ENCODE results near the gene TAF15.

DNA sequence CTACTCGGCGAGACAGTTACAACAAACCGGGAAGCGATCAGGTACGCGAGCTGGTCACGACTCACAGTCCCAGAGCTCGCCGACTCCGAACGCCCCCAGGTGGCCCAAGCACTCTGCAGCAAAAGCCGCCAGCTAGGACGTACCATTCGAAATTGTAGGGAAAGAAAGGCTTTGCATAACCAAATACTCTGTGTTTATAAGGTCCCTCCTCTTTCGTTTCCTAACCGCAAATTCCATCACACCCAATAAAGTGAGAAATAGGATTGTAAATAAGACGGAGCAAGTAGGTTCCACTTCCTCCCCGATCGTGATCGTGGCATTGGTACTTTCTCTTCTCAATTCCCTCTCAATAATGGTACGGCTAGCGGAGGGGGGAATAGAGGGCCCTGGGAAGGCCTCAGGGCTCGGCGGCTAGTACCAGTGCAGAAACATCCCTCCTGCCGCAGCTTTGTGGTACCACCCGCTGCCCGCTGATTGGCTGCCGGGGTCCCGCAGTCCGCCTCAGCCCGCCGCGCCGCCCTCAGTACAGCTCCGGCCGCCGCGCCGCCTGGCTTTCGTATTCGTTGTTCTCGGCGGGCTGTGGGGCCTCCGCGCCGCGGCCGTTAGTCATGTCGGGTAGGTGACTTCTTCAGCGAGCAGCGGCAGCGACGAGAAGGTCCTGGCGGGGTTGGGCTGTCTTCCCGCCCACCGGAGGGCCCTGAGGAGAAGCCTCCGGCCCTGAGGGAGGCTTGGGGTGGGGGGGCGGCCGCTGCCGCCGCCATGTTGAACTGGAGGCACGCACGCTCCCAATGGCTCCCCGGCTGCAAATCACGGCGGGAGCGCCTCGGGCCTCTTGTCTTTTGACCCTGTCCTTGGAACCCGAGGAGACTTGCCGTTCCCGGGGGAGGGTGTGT is at the start of gene TAF15:
- TF ChIP-seq POLR2A (IDR thresholded peaks at IDR 0.05; ENCODE audit: low read depth, low read length) (peak; percentile 93), POLR2AphosphoS5 (IDR thresholded peaks at IDR 0.05; ENCODE audit: low read depth, low read length) (peak; percentile 94), SPI1 (IDR thresholded peaks at IDR 0.05; ENCODE audit: low read depth, low read length) (peak; percentile 89), POU2F2 (IDR thresholded peaks at IDR 0.05; ENCODE audit: low read depth, low read length) (peak; percentile 79; the same call in 1 of the 2 replicates), TAF1 (IDR thresholded peaks at IDR 0.05; ENCODE audit: low read depth, low read length) (peak; percentile 95), PAX5 (IDR thresholded peaks at IDR 0.05; ENCODE audit: insufficient read depth, low read length, severe bottlenecking) (no peak)

All from GM12891 (cell line).